ENCODE data around the gene GNPTG.

Gene GNPTG

DNA sequence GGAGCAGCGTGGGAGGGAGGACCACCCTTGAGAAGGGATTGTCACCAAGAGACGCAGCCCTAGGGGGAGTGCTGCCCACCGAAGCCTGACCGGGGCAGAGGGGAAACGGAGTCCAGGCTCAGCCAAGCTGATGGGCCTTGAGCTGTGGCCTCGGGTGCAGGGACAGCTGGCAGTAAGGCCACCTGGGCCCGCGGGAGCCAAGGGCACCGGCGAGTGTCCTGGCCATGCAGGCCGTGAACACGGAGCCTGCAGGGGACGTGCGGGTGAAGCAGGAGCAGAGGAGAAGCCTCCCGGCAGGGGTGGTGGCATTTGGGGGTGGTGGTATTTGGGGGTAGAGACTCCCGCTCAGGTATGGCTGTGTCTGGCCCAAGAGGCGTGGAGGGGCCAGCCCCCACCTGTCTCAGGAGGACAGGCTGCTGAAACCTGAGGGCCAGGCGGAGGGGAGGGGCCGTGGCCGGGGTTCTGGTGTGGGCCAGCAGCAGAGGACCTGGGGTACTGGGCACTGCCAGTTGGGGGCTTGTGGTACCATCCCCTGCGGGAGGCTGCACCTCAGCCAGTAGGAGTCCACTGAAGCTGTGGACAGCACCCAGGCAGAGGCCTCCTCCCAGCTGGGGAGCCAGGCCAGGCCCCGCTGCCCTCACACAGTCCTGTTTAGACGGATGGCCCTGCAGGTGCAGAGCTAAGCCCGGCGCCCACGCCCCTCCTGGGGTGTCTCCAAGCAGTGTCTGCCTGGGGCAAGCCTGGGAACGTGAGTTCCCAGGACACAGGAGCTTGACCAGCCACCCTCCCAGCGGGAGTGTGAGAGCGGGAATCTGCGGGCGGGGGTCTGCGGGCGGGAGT is 4.5 kb downstream of the GNPTG start:
- ATAC-seq (ENCODE audit: low read depth): no peak

DNA sequence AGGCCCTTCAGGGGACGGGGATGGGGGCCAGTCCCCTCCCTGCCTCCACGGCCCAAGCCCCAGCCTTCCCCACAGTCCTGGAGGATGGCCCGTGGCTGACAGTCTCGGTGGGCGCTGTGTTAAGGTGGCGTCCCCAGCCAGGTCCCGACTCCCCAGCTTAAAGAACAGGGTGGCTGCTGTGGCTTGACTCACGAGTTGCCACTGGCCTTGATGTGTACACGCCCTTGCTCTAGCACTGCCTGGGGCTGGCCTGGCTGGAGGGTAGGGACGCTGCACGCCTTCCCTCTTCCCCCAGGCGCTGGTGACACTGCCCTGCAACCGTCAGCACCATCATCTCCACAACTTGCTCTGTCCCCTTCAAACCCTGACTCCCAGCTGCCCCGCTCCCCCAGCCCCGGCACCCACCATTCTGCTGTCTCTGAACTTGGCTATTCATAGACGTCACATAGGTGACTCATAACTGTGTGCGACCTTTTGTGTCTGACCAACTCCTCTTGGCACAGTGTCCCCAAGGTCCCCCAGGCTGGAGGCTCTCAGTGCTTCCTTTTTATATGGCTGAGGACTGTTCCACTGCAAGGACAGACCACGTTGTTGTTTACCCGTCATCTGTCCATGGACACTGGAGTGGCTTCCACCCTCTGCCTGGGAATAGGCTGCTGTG is 6.3 kb downstream of the GNPTG start:
- DNase-seq (ENCODE audit: low spot score) (no peak), ATAC-seq (ENCODE audit: low read depth) (no peak; the same call in 2 of the 3 replicates)
- no peak overlapping the region for H3K27ac ChIP-seq (ENCODE audit: poor library complexity, severe bottlenecking)

More for the DNA sequence above, 4.5 kb downstream of the GNPTG start:
- Histone ChIP-seq H3K27me3 (ENCODE audit: insufficient read depth, poor library complexity, severe bottlenecking) (no peaks in the 10 kb centered on the region), H3K9me3 (ENCODE audit: severe bottlenecking) (no peaks in the 10 kb centered on the region), H3K4me1 (ENCODE audit: insufficient read depth, poor library complexity, severe bottlenecking) (no peaks in the 10 kb centered on the region), H3K27ac (ENCODE audit: poor library complexity, severe bottlenecking) (no peak overlapping the region), H3K4me3 (ENCODE audit: severe bottlenecking) (no peak overlapping the region), H3K36me3 (ENCODE audit: low read depth) (0 out of 2 replicates have a peak, but pooled peaks cover 5% of the 10 kb centered on the region)
- TF ChIP-seq, protein P1, sequence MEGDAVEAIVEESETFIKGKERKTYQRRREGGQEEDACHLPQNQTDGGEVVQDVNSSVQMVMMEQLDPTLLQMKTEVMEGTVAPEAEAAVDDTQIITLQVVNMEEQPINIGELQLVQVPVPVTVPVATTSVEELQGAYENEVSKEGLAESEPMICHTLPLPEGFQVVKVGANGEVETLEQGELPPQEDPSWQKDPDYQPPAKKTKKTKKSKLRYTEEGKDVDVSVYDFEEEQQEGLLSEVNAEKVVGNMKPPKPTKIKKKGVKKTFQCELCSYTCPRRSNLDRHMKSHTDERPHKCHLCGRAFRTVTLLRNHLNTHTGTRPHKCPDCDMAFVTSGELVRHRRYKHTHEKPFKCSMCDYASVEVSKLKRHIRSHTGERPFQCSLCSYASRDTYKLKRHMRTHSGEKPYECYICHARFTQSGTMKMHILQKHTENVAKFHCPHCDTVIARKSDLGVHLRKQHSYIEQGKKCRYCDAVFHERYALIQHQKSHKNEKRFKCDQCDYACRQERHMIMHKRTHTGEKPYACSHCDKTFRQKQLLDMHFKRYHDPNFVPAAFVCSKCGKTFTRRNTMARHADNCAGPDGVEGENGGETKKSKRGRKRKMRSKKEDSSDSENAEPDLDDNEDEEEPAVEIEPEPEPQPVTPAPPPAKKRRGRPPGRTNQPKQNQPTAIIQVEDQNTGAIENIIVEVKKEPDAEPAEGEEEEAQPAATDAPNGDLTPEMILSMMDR (IDR thresholded peaks at IDR 0.05; ENCODE audit: poor library complexity, severe bottlenecking): no peak
- no peak for DNase-seq (ENCODE audit: low spot score)

DNA sequence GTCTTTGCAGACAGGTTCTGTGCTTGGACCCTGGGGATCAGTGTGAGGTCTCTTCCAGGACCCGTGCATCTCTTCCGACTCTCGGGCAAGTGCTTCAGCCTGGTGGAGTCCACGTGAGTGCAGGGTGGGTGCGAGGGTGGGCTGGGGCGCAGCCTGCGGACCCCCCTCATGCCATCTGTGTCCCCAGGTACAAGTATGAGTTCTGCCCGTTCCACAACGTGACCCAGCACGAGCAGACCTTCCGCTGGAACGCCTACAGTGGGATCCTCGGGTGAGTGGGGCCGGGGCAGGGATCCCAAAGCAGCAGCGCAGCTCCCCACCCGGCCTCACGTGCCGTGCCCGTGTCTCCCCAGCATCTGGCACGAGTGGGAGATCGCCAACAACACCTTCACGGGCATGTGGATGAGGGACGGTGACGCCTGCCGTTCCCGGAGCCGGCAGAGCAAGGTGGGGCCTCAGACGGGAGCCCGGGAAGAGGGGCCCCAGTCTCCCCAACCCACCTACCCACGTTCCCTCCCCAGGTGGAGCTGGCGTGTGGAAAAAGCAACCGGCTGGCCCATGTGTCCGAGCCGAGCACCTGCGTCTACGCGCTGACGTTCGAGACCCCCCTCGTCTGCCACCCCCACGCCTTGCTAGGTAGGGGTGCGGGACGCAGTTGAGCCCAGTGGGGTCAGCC is 10.1 kb downstream of the GNPTG start:
- no peaks in the 10 kb centered on the region for H3K4me1 ChIP-seq (ENCODE audit: insufficient read depth, poor library complexity, severe bottlenecking)
- ATAC-seq (ENCODE audit: low read depth): no peak

More for the DNA sequence above, 6.3 kb downstream of the GNPTG start:
- no peaks in the 10 kb centered on the region for H3K27me3 ChIP-seq (ENCODE audit: insufficient read depth, poor library complexity, severe bottlenecking)
- peaks cover 13% of the 10 kb centered on the region for H3K36me3 ChIP-seq (ENCODE audit: low read depth)
- H3K4me1 ChIP-seq (ENCODE audit: insufficient read depth, poor library complexity, severe bottlenecking): no peaks in the 10 kb centered on the region
- H3K4me3 ChIP-seq (ENCODE audit: severe bottlenecking): no peak overlapping the region
- H3K9me3 ChIP-seq (ENCODE audit: severe bottlenecking): no peaks in the 10 kb centered on the region
- TF ChIP-seq, protein P1 (IDR thresholded peaks at IDR 0.05; ENCODE audit: poor library complexity, severe bottlenecking): no peak

DNA sequence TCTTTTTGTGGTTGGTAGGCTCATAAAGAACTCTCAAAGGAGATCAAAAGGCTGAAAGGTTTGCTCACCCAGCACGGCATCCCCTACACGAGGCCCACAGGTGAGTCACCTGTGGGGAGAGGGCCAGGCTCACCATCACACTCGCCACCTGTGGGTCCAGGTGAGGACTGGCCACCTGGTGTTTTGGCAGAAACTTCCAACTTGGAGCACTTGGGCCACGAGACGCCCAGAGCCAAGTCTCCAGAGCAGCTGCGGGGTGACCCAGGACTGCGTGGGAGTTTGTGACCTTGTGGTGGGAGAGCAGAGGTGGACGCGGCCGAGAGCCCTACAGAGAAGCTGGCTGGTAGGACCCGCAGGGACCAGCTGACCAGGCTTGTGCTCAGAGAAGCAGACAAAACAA is 11.1 kb downstream of the GNPTG start:
- TF ChIP-seq, protein P1 (IDR thresholded peaks at IDR 0.05; ENCODE audit: poor library complexity, severe bottlenecking): no peak
- H3K4me3 ChIP-seq (ENCODE audit: severe bottlenecking): no peak overlapping the region
- peaks cover 34% of the 10 kb centered on the region for H3K36me3 ChIP-seq (ENCODE audit: low read depth)
- H3K4me1 ChIP-seq (ENCODE audit: insufficient read depth, poor library complexity, severe bottlenecking): no peaks in the 10 kb centered on the region
- H3K27me3 ChIP-seq (ENCODE audit: insufficient read depth, poor library complexity, severe bottlenecking): no peaks in the 10 kb centered on the region
- H3K27ac ChIP-seq (ENCODE audit: poor library complexity, severe bottlenecking): no peak overlapping the region
- no peak for ATAC-seq (ENCODE audit: low read depth)
- H3K9me3 ChIP-seq (ENCODE audit: severe bottlenecking): no peaks in the 10 kb centered on the region
- DNase-seq (ENCODE audit: low spot score): no peak

More for the DNA sequence above, 10.1 kb downstream of the GNPTG start:
- Histone ChIP-seq H3K27me3 (ENCODE audit: insufficient read depth, poor library complexity, severe bottlenecking) (no peaks in the 10 kb centered on the region), H3K36me3 (ENCODE audit: low read depth) (peaks cover 34% of the 10 kb centered on the region), H3K4me3 (ENCODE audit: severe bottlenecking) (no peak overlapping the region), H3K27ac (ENCODE audit: poor library complexity, severe bottlenecking) (no peak overlapping the region), H3K9me3 (ENCODE audit: severe bottlenecking) (no peaks in the 10 kb centered on the region)
- no peak for DNase-seq (ENCODE audit: low spot score)
- TF ChIP-seq, protein P1 (IDR thresholded peaks at IDR 0.05; ENCODE audit: poor library complexity, severe bottlenecking): no peak

Measured in RWPE2 (cell line).